HG02938 (cell line): ENCODE data around the gene PUS7L.

Source experiments
- ATAC-seq: cut with Tn5 transposase; IDR thresholded peaks from one replicate; pipeline ENCODE4 v1.9.1; 2021; ENCODE audit warnings: mild to moderate bottlenecking, moderate library complexity; ENCODE audit not compliant: unreplicated experiment

The PUS7L gene

DNA sequence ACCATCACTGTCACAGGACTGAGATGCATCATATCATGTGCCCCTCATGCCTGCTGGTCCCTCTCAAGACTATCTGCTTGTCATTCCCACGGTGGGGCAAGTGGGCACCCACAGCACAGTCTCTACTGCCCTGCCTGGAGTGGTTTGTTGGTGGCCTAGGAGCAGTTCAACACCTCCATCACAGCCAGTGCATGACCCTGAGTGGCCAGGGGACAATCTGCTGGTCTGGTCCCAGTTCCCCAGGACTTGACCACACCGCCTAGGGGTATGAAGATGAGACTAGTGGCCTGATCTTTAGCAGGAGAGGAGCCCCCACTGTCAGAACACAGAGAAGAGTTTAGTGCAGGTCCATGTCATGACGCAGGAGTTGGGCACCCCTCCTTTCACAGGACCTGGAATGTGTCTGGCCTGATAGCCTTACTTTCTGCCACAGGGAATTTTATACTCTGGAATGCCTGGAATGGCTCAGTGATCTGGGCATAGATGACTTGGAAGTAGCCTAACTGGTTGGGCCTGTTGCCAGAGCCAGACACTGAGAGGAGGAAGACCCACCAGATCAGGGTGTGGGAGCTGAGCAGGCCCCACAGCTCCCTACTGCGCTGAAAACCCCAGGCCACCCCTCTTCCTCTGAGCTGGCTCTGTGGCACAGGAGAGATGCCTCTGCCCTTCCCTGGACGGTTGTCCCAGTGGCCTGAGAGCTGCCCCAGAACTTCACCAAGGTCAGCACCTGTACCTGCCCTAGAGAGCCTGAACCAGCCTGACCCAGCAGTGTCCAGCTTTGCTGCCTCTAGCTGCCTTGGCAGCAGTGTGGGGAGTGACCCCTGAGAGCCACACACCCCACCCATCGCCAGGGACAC lies 83.3 kb downstream of the PUS7L start:
- ATAC-seq = no peak

DNA sequence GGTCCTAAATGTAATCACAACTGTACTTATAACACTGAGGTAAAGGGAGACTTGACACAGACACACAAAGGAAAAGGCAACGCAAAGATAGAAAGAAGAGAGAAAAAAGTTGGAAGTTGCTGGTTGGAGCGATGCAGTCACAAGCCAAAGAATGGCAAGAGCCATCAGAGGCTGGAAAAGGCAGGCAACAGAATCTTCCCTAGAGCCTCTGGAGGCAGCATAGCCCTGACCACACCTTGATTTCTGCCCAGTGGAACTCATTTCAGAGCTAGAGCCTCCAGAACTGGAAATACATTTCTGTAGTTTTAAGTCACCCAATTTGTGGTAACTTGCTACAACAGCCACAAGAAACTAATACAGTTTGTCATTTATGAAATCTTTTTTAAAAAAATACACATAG lies 89.2 kb downstream of the PUS7L start:
- no peak for ATAC-seq
